Glutamatergic neuron (in vitro differentiated cells): ENCODE measurements around the gene AUTS2. TPM values are rescaled to one million over a fixed set of nuclear protein-coding genes. Genes with fewer than 3 reads are reported as not detected.

Source experiments
- DNase-seq: peaks from one replicate; pipeline ENCODE4 v3.0.0; 2022
- H3K27ac Mint-ChIP-seq: one replicate; pipeline ENCODE4 v1.8.0; 2020; ENCODE audit warnings: mild to moderate bottlenecking, mixed read lengths, inconsistent platforms; ENCODE audit not compliant: unreplicated experiment
- H3K27me3 Mint-ChIP-seq: one replicate; pipeline ENCODE4 v1.8.0; 2020; ENCODE audit warnings: mild to moderate bottlenecking, moderate library complexity, mixed read lengths, inconsistent platforms; ENCODE audit not compliant: unreplicated experiment
- H3K36me3 Mint-ChIP-seq: one replicate; pipeline ENCODE4 v1.8.0; 2020; ENCODE audit warnings: mild to moderate bottlenecking, mixed read lengths, inconsistent platforms; ENCODE audit not compliant: unreplicated experiment
- H3K4me1 Mint-ChIP-seq: one replicate; pipeline ENCODE4 v1.8.0; 2020; ENCODE audit warnings: mild to moderate bottlenecking, low read depth, mixed read lengths, inconsistent platforms; ENCODE audit not compliant: unreplicated experiment
- H3K4me3 Mint-ChIP-seq: one replicate; pipeline ENCODE4 v1.8.0; 2020; ENCODE audit warnings: mild to moderate bottlenecking, mixed read lengths, inconsistent platforms; ENCODE audit not compliant: unreplicated experiment
- H3K9me3 Mint-ChIP-seq: one replicate; pipeline ENCODE4 v1.8.0; 2020; ENCODE audit warnings: mild to moderate bottlenecking, moderate library complexity, mixed read lengths, inconsistent platforms; ENCODE audit not compliant: unreplicated experiment
- CTCF ChIP-seq: fragments of 200-600 bp; sonication (generic); IDR thresholded peaks from one replicate; pipeline ENCODE4 v1.5.0; 2021; ENCODE audit not compliant: partially characterized antibody, unreplicated experiment
- total RNA-seq: library from RNA; stranded (reverse); fragmentation: NEBNext Ultra II Directional; extraction: Animal tissue kit (Norgen Biotek cat#: 25700); gene quantifications from one replicate; pipeline ENCODE4 v1.2.1, GENCODE V29; 2021; ENCODE audit not compliant: unreplicated experiment

AUTS2 gene
- total RNA-seq, 1 donor from 2014 or later: 300 TPM

GRCh38 chr7:69723663-69724062, 125.4 kb downstream of the AUTS2 start:
- no peak for DNase-seq
- Mint-ChIP-seq H3K36me3 (no peaks in the 10 kb centered on the region), H3K4me3 (peak overlapping the region; percentile 65), H3K4me1 (peaks cover 23% of the 10 kb centered on the region), H3K27me3 (no peaks in the 10 kb centered on the region), H3K9me3 (no peaks in the 10 kb centered on the region), H3K27ac (no peak overlapping the region)
- TF ChIP-seq CTCF: no peak

- H3K4me3 Mint-ChIP-seq: no peak overlapping the region
Measured at GRCh38 chr7:69728304-69728703, 130.0 kb downstream of the AUTS2 start.

GRCh38 chr7:69732203-69732602, 133.9 kb downstream of the AUTS2 start:
- peaks cover 45% of the 10 kb centered on the region for H3K4me1 Mint-ChIP-seq
- DNase-seq: no peak
- H3K27ac Mint-ChIP-seq: no peak overlapping the region
- H3K36me3 Mint-ChIP-seq: no peaks in the 10 kb centered on the region
- no peak overlapping the region for H3K4me3 Mint-ChIP-seq
- H3K9me3 Mint-ChIP-seq: no peaks in the 10 kb centered on the region
- no peak for TF ChIP-seq CTCF
- peaks cover 5% of the 10 kb centered on the region for H3K27me3 Mint-ChIP-seq

More at GRCh38 chr7:69728304-69728703, 130.0 kb downstream of the AUTS2 start:
- Mint-ChIP-seq H3K27ac (no peak overlapping the region), H3K4me1 (peaks cover 30% of the 10 kb centered on the region), H3K36me3 (no peaks in the 10 kb centered on the region), H3K27me3 (peaks cover 2% of the 10 kb centered on the region), H3K9me3 (no peaks in the 10 kb centered on the region)
- TF ChIP-seq CTCF: no peak
- DNase-seq: no peak

GRCh38 chr7:69735582-69735981, 137.3 kb downstream of the AUTS2 start:
- Mint-ChIP-seq H3K4me3 (no peak overlapping the region), H3K36me3 (no peaks in the 10 kb centered on the region), H3K9me3 (peaks cover 6% of the 10 kb centered on the region), H3K27ac (no peak overlapping the region), H3K27me3 (peaks cover 5% of the 10 kb centered on the region), H3K4me1 (peaks cover 72% of the 10 kb centered on the region)
- DNase-seq: no peak
- TF ChIP-seq CTCF: no peak

DNA sequence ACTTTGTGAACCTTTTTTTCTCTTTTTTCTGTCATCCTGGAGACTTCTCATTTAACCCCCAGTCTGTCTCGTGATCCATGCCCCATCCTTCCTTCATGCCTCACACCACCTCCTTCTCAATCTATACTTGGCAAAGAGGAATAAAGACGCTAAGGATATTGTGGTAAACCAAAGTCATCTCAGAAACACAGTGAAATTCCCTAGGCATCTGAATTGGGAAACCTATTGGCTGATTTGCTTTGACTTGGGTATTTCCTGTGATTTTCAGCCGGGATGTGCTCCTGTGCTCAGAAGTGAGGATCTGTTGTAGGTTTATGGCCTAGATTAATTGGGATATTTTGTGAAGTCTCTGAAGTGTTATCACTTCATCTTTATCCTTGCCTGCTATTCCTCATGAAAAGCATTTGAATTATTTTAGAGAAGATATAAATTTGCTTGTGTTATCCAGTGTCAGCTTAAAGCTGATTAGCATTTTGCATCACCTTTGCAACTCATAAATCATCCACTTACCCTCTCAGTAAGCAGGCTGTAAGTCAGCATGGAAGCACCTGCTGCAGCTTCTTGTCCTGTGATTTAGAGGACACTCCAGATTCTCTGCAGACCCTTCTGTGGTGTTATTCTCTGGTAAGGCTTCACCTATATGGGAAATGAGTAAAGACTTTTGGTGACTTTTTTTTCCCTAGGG, 138.0 kb downstream of the AUTS2 start:
- H3K27me3 Mint-ChIP-seq: peaks cover 5% of the 10 kb centered on the region
- peaks cover 73% of the 10 kb centered on the region for H3K4me1 Mint-ChIP-seq
- H3K36me3 Mint-ChIP-seq: no peaks in the 10 kb centered on the region
- no peak overlapping the region for H3K4me3 Mint-ChIP-seq
- no peak overlapping the region for H3K27ac Mint-ChIP-seq
- TF ChIP-seq CTCF: no peak
- peaks cover 6% of the 10 kb centered on the region for H3K9me3 Mint-ChIP-seq
- DNase-seq: no peak
